ENCODE measurements around the gene RCN2. TPM values are rescaled to one million over a fixed set of nuclear protein-coding genes. Genes with fewer than 3 reads are reported as not detected.
A peak's percentile ranks its signal among the peaks of the same experiment; 100 is the strongest.

Gene RCN2
- total and polyA plus RNA-seq, 2 of the 13 experiments (the other 11 are each of a cell fraction or from before 2014, with no cell fraction given): 84.4 to 89.0 TPM

DNA sequence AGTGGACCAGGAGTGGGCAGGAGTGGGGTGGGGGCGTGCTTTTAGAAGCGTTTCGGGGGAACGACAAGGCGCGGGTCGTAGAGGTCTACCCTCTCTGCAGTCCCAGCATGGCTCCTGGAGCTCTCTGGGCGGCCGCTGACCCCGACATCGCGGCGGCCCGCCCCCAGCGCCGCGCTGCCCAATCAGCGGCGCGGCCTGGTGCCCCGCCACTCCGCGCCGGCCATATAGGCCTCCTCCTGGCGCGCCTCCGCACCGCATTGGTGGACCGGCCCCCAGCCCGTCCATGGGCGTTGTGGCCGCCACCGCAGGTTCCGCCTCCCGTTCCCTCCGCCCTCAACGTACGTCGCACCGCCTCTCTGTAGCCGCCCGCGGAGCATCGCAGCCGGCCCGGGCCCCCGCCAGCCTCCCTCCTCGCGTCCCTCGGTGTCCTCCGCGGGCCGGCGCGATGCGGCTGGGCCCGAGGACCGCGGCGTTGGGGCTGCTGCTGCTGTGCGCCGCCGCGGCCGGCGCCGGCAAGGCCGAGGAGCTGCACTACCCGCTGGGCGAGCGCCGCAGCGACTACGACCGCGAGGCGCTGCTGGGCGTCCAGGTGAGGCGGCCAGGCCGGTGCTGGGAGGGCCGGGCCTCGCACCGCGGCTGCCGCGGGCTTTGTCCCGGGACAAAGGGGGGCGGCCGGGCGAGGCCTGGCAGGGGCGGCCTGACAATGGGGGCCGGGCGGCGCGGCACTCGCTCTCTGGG is at the start of gene RCN2 (continued):
- TF ChIP-seq, protein P1, sequence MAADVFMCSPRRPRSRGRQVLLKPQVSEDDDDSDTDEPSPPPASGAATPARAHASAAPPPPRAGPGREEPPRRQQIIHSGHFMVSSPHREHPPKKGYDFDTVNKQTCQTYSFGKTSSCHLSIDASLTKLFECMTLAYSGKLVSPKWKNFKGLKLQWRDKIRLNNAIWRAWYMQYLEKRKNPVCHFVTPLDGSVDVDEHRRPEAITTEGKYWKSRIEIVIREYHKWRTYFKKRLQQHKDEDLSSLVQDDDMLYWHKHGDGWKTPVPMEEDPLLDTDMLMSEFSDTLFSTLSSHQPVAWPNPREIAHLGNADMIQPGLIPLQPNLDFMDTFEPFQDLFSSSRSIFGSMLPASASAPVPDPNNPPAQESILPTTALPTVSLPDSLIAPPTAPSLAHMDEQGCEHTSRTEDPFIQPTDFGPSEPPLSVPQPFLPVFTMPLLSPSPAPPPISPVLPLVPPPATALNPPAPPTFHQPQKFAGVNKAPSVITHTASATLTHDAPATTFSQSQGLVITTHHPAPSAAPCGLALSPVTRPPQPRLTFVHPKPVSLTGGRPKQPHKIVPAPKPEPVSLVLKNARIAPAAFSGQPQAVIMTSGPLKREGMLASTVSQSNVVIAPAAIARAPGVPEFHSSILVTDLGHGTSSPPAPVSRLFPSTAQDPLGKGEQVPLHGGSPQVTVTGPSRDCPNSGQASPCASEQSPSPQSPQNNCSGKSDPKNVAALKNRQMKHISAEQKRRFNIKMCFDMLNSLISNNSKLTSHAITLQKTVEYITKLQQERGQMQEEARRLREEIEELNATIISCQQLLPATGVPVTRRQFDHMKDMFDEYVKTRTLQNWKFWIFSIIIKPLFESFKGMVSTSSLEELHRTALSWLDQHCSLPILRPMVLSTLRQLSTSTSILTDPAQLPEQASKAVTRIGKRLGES (CRISPR knock-in tag; IDR thresholded peaks at IDR 0.05; ENCODE audit: borderline replicate concordance): no peak
- TF ChIP-seq GABPA (IDR thresholded peaks at IDR 0.05; ENCODE audit: low read depth, low read length) (no peak), GABPA (CRISPR knock-in tag; IDR thresholded peaks at IDR 0.05; ENCODE audit: low read depth) (no peak), ADNP (CRISPR knock-in tag; IDR thresholded peaks at IDR 0.05) (no peak), ZNF138 (CRISPR knock-in tag; IDR thresholded peaks at IDR 0.05; ENCODE audit: low read depth) (peak; percentile 79; the same call in 1 of the 2 replicates), ZNF776 (CRISPR knock-in tag; IDR thresholded peaks at IDR 0.05) (peak; percentile 84; the same call in 1 of the 2 replicates), FOXP1 (IDR thresholded peaks at IDR 0.05) (no peak), FOXP1 (CRISPR knock-in tag; IDR thresholded peaks at IDR 0.05) (no peak), ZNF510 (CRISPR knock-in tag; IDR thresholded peaks at IDR 0.05; ENCODE audit: low read depth) (no peak), MAFF (IDR thresholded peaks at IDR 0.05; ENCODE audit: low read depth, low read length) (no peak), SMAD1 (CRISPR knock-in tag; IDR thresholded peaks at IDR 0.05; ENCODE audit: borderline replicate concordance, low read depth) (no peak), NCOA5 (CRISPR knock-in tag; IDR thresholded peaks at IDR 0.05) (no peak), ZFY (CRISPR knock-in tag; IDR thresholded peaks at IDR 0.05) (peak; percentile 98), ELF3 (CRISPR knock-in tag; IDR thresholded peaks at IDR 0.05) (peak; percentile 78), ZNF274 (CRISPR knock-in tag; IDR thresholded peaks at IDR 0.05) (no peak), EED (CRISPR knock-in tag; IDR thresholded peaks at IDR 0.05) (no peak), MBNL3 (CRISPR knock-in tag; conservative IDR thresholded peaks at IDR 0.05) (no peak), KMT2B (CRISPR knock-in tag; IDR thresholded peaks at IDR 0.05) (peak; percentile 67)
- TF ChIP-seq, protein P2, sequence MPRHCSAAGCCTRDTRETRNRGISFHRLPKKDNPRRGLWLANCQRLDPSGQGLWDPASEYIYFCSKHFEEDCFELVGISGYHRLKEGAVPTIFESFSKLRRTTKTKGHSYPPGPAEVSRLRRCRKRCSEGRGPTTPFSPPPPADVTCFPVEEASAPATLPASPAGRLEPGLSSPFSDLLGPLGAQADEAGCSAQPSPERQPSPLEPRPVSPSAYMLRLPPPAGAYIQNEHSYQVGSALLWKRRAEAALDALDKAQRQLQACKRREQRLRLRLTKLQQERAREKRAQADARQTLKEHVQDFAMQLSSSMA (CRISPR knock-in tag; IDR thresholded peaks at IDR 0.05): peak; percentile 66; the same call in 1 of the 2 replicates
- TF ChIP-seq, protein P3, sequence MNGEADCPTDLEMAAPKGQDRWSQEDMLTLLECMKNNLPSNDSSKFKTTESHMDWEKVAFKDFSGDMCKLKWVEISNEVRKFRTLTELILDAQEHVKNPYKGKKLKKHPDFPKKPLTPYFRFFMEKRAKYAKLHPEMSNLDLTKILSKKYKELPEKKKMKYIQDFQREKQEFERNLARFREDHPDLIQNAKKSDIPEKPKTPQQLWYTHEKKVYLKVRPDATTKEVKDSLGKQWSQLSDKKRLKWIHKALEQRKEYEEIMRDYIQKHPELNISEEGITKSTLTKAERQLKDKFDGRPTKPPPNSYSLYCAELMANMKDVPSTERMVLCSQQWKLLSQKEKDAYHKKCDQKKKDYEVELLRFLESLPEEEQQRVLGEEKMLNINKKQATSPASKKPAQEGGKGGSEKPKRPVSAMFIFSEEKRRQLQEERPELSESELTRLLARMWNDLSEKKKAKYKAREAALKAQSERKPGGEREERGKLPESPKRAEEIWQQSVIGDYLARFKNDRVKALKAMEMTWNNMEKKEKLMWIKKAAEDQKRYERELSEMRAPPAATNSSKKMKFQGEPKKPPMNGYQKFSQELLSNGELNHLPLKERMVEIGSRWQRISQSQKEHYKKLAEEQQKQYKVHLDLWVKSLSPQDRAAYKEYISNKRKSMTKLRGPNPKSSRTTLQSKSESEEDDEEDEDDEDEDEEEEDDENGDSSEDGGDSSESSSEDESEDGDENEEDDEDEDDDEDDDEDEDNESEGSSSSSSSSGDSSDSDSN (CRISPR knock-in tag; IDR thresholded peaks at IDR 0.05): peak; percentile 95
- TF ChIP-seq, protein P4, sequence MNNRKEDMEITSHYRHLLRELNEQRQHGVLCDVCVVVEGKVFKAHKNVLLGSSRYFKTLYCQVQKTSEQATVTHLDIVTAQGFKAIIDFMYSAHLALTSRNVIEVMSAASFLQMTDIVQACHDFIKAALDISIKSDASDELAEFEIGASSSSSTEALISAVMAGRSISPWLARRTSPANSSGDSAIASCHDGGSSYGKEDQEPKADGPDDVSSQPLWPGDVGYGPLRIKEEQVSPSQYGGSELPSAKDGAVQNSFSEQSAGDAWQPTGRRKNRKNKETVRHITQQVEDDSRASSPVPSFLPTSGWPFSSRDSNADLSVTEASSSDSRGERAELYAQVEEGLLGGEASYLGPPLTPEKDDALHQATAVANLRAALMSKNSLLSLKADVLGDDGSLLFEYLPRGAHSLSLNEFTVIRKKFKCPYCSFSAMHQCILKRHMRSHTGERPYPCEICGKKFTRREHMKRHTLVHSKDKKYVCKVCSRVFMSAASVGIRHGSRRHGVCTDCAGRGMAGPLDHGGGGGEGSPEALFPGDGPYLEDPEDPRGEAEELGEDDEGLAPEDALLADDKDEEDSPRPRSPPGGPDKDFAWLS (CRISPR knock-in tag; IDR thresholded peaks at IDR 0.05; ENCODE audit: borderline replicate concordance): no peak
- TF ChIP-seq, protein P5, sequence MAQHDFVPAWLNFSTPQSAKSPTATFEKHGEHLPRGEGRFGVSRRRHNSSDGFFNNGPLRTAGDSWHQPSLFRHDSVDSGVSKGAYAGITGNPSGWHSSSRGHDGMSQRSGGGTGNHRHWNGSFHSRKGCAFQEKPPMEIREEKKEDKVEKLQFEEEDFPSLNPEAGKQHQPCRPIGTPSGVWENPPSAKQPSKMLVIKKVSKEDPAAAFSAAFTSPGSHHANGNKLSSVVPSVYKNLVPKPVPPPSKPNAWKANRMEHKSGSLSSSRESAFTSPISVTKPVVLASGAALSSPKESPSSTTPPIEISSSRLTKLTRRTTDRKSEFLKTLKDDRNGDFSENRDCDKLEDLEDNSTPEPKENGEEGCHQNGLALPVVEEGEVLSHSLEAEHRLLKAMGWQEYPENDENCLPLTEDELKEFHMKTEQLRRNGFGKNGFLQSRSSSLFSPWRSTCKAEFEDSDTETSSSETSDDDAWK (CRISPR knock-in tag; IDR thresholded peaks at IDR 0.05): no peak
